Smooth muscle cell (in vitro differentiated cells): Measurements from ENCODE around the gene LCE3A. TPM values are rescaled to one million over a fixed set of nuclear protein-coding genes. Genes with fewer than 3 reads are reported as not detected.

ENCODE experiments used
- DNase-seq: peaks from one replicate; lab custom pipeline; 2025; ENCODE audit not compliant: unreplicated experiment; lab: John Stamatoyannopoulos, UW
- H2AFZ ChIP-seq: fragments of 200-600 bp; sonication (generic); 2 replicates; pipeline ENCODE4 v1.6.0; 2016; ENCODE audit warnings: antibody characterized with exemption, low read depth, mild to moderate bottlenecking
- H3F3A ChIP-seq: fragments of 200-600 bp; sonication (generic); 2 replicates; pipeline ENCODE4 v1.6.0; 2017; ENCODE audit warnings: antibody characterized with exemption, low read depth
- H3K27ac ChIP-seq: fragments of 200-600 bp; sonication (generic); 2 replicates; pipeline ENCODE4 v1.5.1; 2016; ENCODE audit warnings: low read depth, mild to moderate bottlenecking
- H3K27me3 ChIP-seq: fragments of 200-600 bp; sonication (generic); 2 replicates; pipeline ENCODE4 v1.6.1; 2016; ENCODE audit warnings: low read depth, mild to moderate bottlenecking
- H3K36me3 ChIP-seq: fragments of 200-600 bp; sonication (generic); 2 replicates; pipeline ENCODE4 v1.5.1; 2016; ENCODE audit warnings: low read depth
- H3K4me1 ChIP-seq: fragments of 200-600 bp; sonication (generic); 2 replicates; pipeline ENCODE4 v1.5.1; 2016; ENCODE audit warnings: low read depth
- H3K4me2 ChIP-seq: fragments of 200-600 bp; sonication (generic); 2 replicates; pipeline ENCODE4 v1.6.0; 2016; ENCODE audit warnings: mild to moderate bottlenecking
- H3K4me3 ChIP-seq: fragments of 200-600 bp; sonication (generic); 2 replicates; pipeline ENCODE4 v1.5.1; 2016; ENCODE audit warnings: mild to moderate bottlenecking
- H3K79me2 ChIP-seq: fragments of 200-600 bp; sonication (generic); 2 replicates; pipeline ENCODE4 v1.6.0; 2016; ENCODE audit warnings: low read depth, mild to moderate bottlenecking
- H3K9ac ChIP-seq: fragments of 200-600 bp; sonication (generic); 2 replicates; pipeline ENCODE4 v1.6.0; 2016; ENCODE audit warnings: low read depth
- H3K9me3 ChIP-seq: fragments of 200-600 bp; sonication (generic); replicated peaks from 2 replicates; pipeline ENCODE4 v1.5.1; 2016; ENCODE audit warnings: low read depth
- H4K20me1 ChIP-seq: fragments of 200-600 bp; sonication (generic); 2 replicates; pipeline ENCODE4 v1.6.0; 2016; ENCODE audit warnings: low read depth
- CTCF ChIP-seq: fragments of 200-600 bp; sonication (generic); IDR thresholded peaks from 2 replicates; pipeline ENCODE4 v1.5.1; 2017; ENCODE audit warnings: borderline replicate concordance, mild to moderate bottlenecking, antibody characterized with exemption; ENCODE audit not compliant: insufficient read depth, poor library complexity, severe bottlenecking
- WGBS: methylation state at CpG from one replicate; pipeline ENCODE4 v1.1.7; 2016; ENCODE audit warnings: low lambda C conversion rate; 5-methylcytosine and 5-hydroxymethylcytosine counted together
- polyA plus RNA-seq: library from polyadenylated mRNA; unstranded; fragments of >200 nt; fragmentation: Nextera tagmentation; extraction: Ambion mirVana; gene quantifications from 2 replicates; pipeline ENCODE4 v1.2.1, GENCODE V29; 2016
- total RNA-seq: library from RNA; depleted of rRNA; stranded (reverse); fragments of >200 nt; gene quantifications from 2 replicates; pipeline ENCODE4 v1.2.3, GENCODE V29; 2014

Gene LCE3A
- total and polyA plus RNA-seq, 2 experiments from 2014 or later, result not detected

GRCh38 chr1:152621993-152622392 lies 910 bp downstream of the LCE3A start:
- no peak for DNase-seq
- Histone ChIP-seq H3K27ac (no peak overlapping the region), H3K4me1 (no peaks in the 10 kb centered on the region), H3K4me2 (no peak overlapping the region), H3K9ac (no peak overlapping the region), H4K20me1 (no peaks in the 10 kb centered on the region), H3K27me3 (no peaks in the 10 kb centered on the region), H3K79me2 (no peaks in the 10 kb centered on the region), H2AFZ (no peak overlapping the region), H3K9me3 (peaks cover 17% of the 10 kb centered on the region), H3F3A (no peaks in the 10 kb centered on the region), H3K4me3 (no peak overlapping the region), H3K36me3 (no peaks in the 10 kb centered on the region)
- 67% methylated on average over 3 of the region's 3 CpGs for WGBS
- no peak for TF ChIP-seq CTCF

DNA sequence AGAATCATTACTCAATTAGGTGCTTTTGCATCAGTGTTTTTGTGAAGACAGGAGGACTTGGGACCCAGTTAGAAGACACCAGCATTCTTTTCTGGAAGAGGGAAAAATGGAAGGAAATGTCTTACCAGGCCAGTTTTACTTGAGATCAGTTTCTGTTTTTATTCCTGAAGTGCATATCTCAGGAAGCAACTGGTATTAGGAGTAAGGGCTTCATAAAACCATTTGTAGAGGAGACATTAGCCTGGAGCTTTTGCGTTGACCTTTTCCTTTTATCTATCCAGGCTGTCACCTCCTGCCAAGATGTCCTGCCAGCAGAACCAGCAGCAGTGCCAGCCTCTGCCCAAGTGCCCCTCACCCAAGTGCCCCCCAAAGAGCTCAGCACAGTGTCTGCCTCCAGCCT lies 9.4 kb downstream of the LCE3A start, which contains the start of gene LCE3B:
Gene LCE3B, plus strand, starts transcription at position 301 of the 400 bp plus-strand sequence. Its CDS starts 0 bp downstream, at position 301.
- no peaks in the 10 kb centered on the region for H3K79me2 ChIP-seq
- no peaks in the 10 kb centered on the region for H3K27me3 ChIP-seq
- H3K27ac ChIP-seq, result no peak within 1 kb of the TSS
- no peak within 1 kb of the TSS for H3K4me2 ChIP-seq
- 86% methylated on average over 1 of the region's 1 CpG for WGBS
- no peaks in the 10 kb centered on the region for H4K20me1 ChIP-seq
- H2AFZ ChIP-seq, result no peak within 1 kb of the TSS
- no peak within 1 kb of the TSS for H3K9ac ChIP-seq
- no peaks in the 10 kb centered on the region for H3K4me1 ChIP-seq
- H3K9me3 ChIP-seq, result peaks cover 8% of the 10 kb centered on the region
- H3F3A ChIP-seq, result no peaks in the 10 kb centered on the region
- no peak for TF ChIP-seq CTCF
- no peak for DNase-seq
- no peaks in the 10 kb centered on the region for H3K36me3 ChIP-seq
- no peak within 1 kb of the TSS for H3K4me3 ChIP-seq

GRCh38 chr1:152599934-152600333 lies 23.0 kb downstream of the LCE3A start, which contains the start of gene LCE3C:
TSS of gene LCE3C (plus strand) at chr1:152600234. CDS start at chr1:152600732, 498 bp downstream.
- TF ChIP-seq CTCF, result no peak

DNA sequence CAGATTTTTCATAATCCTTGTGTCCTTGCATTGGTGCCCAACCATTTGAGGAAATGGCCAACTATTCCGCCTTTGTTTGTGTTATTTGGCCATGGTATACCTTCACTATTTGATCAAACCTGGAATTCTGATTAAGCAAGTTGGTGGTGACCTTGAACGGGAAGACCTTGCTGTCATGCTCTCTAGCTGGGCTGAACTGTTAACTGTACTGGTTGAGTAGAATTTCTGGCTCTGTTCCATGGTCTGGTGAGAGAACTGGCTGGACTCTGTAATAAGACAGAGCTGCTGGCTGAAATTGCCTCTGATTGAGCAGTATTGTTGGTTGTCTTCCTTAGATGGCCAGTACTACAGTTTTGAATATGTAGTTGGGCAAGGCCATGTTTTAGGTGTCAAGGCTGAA lies 25.9 kb downstream of the LCE3A start:
- Histone ChIP-seq H3F3A (no peaks in the 10 kb centered on the region), H3K36me3 (no peaks in the 10 kb centered on the region), H3K79me2 (no peaks in the 10 kb centered on the region), H3K9me3 (no peaks in the 10 kb centered on the region), H3K27ac (no peak overlapping the region), H3K4me3 (no peak overlapping the region), H2AFZ (no peak overlapping the region), H3K9ac (no peak overlapping the region), H3K4me1 (no peaks in the 10 kb centered on the region), H4K20me1 (no peaks in the 10 kb centered on the region), H3K27me3 (no peaks in the 10 kb centered on the region), H3K4me2 (no peak overlapping the region)
- DNase-seq, result no peak
- 83% methylated on average over 2 of the region's 2 CpGs for WGBS
- TF ChIP-seq CTCF, result no peak

More at GRCh38 chr1:152599934-152600333, 23.0 kb downstream of the LCE3A start, which contains the start of gene LCE3C:
- no peak within 1 kb of the TSS for H2AFZ ChIP-seq
- no peaks in the 10 kb centered on the region for H3K36me3 ChIP-seq
- no peaks in the 10 kb centered on the region for H3K4me1 ChIP-seq
- no peak for DNase-seq
- no peak within 1 kb of the TSS for H3K9ac ChIP-seq
- no peaks in the 10 kb centered on the region for H3F3A ChIP-seq
- no peak within 1 kb of the TSS for H3K4me3 ChIP-seq
- H3K27me3 ChIP-seq, result no peaks in the 10 kb centered on the region
- H4K20me1 ChIP-seq, result no peaks in the 10 kb centered on the region
- H3K79me2 ChIP-seq, result no peaks in the 10 kb centered on the region
- H3K4me2 ChIP-seq, result no peak within 1 kb of the TSS
- no peak within 1 kb of the TSS for H3K27ac ChIP-seq
- 58% methylated on average over 4 of the region's 4 CpGs for WGBS
- H3K9me3 ChIP-seq, result no peaks in the 10 kb centered on the region
